Islet precursor cell (in vitro differentiated cells): ENCODE measurements around the gene KCNIP1.
A peak's percentile ranks its signal among the peaks of the same experiment; 100 is the strongest.

Experiments used
- DNase-seq: peaks from one replicate; pipeline ENCODE4 v3.0.0-alpha.2; 2018

The KCNIP1 gene

DNA sequence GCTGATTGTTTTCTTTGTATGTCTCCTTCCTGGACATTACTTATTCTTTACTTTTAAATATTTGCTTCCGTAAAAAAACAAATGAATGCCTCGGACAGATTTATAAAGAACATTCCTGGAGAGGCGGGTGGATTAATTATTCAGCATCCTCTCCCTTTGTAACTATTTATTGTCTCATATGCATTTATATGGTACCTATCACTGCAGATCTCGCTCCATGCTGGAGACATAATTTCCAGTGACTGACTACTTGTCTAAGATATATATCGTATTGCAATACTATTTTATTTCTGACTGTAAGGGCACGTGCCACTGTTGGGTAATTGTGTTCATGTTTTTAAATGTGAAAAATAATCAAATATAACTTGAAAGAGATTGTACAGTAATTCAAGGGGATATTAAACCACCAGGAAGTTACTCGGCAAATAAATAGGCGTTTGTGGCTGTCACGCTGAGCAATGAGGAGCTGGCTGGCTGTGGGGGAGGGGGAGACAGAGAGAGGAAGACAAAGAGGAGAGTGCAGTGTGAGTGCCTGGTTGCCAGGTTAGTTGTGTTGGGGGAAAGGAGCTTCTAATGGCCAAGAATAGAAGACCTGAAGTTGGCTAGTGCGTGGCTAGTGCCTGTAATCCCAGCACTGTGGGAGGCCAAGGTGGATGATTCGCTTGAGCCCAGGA lies 147.9 kb downstream of the KCNIP1 start:
- peak; percentile 46 for DNase-seq

DNA sequence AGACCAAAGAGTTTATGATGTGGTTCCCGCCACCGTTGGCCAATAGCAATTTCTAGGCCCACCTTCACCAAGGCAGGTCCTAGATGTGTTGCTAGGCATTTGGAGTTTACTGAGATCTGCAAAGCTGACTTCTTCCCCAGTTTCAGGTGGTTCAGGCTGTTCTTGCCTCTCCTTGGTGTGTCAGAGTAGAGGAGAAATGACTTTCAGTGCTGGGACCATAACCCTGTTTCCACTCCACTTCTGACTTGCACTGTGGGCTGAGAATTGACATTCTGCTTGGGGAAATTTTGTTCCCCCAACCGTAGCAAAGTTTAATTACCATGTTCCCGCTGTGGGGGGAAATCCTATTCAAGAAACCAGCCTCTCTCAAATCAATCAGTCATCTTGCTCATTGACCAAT lies 151.7 kb downstream of the KCNIP1 start:
- peak; percentile 21 for DNase-seq

DNA sequence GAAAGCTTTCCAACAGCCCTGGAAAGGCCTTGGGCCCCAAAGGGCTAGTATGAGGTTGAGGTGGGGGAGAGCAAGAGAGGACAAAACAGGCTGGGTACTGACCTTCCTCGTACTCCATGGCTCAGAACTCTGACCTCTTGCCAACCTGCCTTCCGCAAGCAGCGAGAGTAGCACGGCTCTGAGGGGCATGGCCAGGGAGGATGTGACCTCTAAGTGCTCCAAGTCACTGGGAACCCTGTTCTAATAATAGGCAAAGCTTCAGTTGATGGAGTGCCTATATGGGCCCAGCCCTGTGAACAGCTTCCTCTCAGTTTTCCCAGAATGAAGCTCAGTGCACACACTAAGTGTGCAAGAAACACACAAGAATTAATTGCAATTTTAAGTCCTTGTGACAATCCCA lies 152.1 kb downstream of the KCNIP1 start:
- no peak for DNase-seq

DNA sequence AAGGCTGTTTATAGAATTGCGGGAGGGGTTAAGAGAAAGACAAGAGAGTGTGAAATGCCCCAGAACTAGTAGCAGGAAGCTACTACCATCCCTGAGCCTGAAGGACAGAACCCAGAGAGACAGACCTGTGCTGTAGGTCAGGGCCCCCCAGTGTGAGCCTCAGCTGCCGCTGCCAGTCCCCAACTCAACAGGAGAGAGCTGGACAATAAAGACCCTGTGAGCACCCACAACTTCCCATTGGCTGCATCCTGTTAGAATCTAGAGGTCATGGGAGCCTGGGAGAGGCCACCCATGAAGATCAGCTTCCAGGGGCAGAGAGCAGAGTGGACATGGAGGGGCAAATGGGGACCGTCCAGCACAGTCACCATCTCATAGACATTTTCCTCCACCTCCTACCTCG lies 152.5 kb downstream of the KCNIP1 start:
- DNase-seq, result peak; percentile 38

DNA sequence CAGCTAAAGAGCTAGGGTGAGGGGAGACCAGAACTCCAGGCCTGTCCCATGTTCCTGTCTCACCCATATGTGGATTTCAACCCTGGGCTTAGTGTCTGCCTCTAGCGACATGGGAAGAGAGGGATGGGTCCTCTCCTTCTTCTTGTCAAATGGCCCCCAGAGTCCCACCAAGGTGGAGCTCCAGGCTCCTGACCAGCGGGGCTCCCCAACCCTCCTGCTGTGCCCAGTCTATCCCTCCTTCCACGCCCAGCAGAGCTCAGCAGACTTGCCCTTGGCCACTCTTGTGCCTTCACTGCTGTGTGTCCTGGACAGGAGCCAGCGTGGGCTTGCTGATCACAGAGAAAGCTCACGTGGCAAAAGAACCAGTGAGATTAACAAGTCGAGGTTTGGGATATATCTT lies 156.7 kb downstream of the KCNIP1 start:
- DNase-seq, result peak; percentile 47

DNA sequence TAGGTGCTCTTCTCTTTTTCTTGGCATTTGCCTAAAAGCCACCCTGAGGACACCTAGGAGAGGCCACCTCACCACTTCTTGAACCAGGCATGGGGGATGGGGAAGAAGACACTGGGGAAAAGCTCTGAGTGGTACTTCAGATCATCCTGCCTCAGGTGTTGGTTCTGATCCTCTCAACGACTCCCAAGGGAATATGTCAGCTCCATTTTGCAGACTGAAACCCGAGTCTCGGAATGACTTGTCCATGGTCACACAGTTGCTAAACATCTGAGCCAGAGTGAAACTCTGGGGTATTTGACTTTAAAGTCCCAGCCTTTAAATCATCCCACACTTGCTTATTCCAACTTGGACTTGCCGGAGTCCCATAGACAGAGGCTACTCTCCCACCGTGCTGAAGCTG lies 159.1 kb downstream of the KCNIP1 start:
- DNase-seq, result no peak

DNA sequence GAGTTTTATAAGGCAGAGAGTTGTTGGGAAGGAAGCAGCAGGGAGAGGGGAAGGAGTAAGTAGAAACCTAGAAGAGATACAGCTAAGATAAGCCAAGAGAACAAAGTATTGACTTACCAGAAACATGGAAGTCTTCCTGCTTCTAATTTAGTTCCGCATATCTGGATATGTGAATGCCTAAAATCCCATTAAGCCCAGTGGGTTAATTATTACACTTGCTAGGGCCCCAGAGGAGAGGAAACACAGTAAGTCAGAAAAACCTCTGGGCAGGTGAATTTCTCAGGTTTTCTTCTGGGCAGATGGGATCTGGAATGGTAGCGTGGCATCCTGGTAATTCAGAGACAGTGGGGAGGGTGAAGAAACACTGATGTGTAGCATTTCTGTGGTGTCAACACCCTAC lies 175.0 kb downstream of the KCNIP1 start:
- DNase-seq, result no peak

DNA sequence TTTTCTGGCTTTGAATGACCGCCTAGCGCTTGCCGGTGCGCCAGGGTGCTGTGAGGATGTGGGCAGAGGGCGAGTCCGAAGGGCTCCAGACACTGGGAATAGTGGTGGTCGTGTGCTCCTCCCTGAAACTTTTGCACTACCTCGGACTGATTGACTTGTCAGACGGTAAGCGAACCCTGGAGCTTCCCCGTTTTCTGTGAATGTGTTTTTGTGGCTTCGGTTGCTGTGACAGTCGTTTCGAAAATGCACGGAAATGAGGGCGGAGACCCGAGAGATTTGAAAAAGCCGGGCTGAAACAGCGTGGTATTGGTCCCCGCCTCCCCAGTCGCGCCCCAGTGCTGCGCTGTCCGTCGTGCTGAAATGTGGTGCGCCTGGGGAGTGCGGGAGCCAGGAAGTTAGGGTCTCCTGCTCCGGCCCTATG lies 177.2 kb downstream of the KCNIP1 start:
- peak; percentile 82 for DNase-seq

DNA sequence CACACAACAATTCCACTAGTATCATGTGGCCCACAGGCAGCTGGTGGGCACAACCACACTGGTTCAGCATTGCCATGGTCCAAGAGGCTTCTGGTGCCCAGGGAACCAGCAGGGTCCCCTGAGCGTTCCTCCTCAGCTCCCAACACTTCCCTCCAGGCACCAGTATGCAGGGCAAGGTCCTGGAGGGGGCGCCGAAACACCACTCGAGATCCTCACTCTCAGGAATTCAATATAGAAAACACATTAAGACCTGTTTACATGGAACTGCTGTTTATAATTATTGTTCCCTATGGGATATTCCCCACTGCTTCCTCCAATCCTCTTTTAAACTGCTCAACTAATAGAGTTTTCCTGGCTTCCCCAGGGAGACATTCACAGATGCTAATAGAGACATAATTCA lies 187.8 kb downstream of the KCNIP1 start:
- peak; percentile 59 for DNase-seq

DNA sequence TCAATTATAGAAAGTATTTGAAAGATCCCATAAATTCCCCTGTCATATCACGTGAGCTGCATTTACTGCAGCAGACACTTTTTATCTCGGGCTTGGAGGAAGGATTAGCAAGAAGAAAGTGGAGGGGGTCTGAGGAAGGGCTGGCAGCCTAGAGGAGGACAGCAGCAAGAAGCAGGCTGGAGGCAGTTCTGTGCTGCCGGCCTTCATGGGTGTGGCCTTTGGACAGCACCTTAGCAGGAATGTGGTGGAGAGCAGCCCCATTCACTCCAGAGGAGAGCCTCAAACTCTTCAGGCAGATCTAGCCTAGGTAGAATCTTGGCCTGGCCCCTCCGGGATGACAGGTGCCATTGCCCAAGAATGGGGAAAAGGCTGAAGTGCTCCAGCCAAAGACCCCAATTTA lies 189.9 kb downstream of the KCNIP1 start:
- peak; percentile 64 for DNase-seq

DNA sequence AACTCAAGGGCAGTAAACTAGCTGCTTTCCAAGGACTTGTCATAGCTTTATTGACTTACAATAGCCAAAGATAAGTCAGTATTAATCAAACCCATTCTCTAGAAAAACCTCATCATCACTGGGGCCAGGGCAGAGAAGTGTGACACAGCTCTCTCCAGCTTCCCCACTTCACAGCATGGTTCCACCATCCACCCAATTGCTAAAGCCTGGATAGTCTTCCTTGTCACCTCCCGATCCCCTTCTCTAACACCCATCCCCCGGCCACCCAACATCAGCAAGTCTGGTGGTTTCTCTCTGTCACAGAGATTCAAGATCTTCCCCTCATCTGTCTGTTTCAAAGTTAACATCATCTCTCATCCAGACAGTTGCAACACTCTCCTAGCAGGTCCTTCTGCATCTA lies 191.1 kb downstream of the KCNIP1 start:
- DNase-seq, result no peak

DNA sequence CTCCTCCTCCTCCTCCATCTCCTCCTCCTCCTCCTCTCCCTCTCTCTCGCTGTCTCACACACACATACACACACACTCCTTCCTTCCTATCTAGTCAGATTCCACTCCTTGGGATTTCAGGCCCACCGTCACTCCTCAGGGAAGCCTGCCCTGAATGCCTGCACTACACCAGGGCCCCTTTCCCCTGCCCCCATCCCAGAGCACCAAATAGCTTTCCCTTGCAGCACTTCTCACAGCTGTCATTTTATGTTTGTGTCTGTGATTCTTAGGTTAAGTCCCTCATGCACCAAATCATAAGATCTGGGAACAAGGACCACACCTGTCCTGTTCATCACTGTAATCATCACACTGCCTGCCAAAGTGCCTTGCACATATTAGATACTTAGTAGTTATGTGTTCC lies 193.2 kb downstream of the KCNIP1 start:
- no peak for DNase-seq

DNA sequence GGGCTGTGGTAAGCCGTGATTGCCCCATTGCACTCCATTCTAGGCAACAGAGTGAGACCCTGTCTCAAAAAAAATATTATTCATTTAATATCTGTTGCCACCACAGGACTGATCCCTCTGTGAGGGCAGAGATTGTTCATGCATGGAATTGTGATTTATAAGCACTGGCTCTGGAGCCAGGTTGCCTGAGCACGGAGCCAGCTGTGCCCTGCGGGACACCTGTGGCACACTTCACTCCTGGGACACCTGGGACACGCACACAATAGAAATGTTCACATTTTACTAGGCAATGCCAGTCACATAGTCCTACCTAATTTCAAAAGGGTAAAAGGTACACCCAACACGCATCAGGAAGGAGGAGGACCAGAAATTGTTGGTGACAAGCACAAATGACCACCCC lies 196.7 kb downstream of the KCNIP1 start:
- DNase-seq, result no peak

DNA sequence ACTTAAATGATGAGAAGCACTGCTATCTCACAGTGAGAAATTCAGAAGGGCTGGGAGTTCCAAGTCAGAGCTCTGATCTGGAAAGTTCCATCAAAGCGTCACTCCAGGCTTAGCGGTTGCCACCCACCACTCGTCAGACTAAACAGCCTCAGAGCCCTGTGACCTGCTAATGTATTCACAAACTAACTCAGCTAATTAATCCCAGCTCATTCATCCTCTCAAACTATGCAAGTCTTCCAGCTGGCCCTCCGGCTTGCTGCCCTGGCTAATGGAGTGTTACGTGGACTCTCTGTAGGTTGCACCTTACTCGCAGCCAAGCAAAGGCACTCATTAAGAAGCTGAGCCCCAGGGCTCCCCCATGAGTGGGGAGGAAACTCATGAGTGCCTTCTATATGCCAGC lies 197.5 kb downstream of the KCNIP1 start:
- no peak for DNase-seq

DNA sequence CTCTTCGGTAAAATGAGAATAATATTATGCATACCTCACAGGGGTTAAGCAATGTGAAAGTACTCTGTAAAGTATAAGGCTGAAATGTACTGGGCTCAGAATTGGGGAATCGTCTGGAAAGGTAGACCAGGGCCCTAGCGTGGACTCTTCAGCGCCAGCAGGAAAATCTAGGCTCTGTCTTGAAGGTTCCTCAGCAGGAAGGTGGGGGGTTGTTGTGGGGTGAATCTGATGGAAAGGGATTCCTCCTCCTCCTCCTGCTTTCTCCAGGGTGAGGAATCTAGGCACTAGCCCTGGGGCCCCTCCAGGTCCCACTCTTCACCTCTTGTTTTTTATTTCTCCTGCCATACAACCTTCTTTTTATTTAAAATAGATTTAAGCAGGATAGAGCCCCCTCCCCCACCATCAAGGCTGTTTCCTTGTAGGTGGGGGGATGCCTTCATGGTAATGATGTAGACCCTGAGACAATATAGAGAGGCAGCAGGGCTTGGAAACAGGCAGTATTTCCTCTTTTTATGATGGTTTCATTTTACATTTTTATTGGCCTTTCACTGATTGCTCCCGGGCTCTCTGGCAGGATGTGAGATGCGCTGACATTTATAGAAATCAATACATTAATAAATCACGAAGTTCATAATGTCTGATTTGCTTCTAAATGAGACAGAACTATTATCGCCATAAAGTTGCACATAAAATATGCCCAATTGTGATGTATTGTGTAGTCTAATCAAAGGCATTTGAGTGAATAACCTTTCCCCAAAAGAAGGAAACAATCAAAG lies 200.8 kb downstream of the KCNIP1 start:
- DNase-seq, result no peak

DNA sequence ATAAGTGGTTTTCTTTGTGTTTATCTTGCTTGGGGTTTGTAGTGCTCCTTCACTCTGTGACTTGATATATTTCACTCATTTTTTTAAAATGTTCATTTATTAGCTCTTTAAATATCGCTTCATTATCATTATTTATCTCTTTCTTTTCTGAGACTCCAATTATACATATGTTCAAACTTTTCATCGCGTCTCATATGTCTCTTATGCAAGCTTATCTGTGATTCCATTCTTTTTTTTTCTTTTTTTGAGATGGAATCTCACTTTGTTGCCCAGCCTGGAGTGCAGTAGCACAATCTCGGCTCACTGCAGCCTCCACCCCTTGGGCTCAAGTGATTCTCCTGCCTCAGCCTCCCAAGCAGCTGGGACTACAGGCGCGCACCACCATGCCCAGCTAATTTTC lies 205.8 kb downstream of the KCNIP1 start:
- DNase-seq, result no peak

DNA sequence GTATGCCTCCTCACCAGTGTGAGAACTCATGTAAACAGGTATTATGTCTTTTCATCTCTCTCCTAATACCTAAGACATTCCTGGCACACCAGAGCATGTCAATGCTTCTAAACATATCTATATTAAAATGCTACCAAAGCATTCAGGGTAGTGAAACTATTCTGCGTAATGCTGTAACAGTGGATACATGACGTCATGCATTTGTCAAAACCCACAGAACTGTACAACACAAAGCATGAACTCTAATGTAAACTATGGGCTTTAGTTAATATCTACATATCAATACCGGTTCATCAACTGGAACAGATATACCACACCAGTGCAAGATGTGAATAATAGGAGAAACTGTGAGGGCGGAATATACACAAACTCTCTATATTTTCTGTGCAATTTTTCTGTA lies 207.5 kb downstream of the KCNIP1 start:
- no peak for DNase-seq

DNA sequence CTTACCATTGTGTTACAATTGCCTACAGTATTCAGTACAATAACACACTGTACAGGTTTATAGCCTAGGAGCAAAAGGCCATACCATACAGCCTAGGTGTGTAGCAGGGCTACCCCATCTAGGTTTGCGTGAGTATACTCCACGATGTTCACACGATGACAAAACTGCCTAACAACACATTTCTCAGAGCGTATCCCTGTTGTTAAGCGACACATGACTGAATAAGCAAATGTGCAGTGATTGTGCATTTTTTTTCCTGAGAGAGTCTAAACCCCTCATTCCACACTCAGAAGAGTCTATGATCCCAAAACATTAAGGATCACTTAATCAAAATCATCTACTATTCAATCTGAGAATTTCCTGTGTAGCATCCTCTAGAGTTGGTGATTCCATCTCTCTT lies 211.3 kb downstream of the KCNIP1 start:
- no peak for DNase-seq

DNA sequence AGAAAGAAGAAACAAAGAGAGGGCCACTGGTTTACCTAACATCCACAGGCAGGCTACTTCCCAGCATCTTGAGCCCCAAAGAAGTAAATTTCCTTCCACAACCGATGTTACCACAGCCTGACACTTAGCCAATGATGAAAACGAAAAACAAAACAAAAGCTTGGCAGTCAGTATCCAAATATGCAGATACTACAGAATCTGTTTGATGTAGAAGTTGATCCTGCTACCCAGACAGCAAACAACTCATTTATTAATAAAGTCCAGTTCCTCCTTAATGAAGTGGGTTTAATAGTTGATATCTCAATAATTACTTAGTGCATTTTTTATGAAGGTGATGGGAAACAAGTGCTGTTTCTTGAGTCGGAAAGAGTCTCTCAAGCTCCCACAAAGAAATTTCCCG lies 212.6 kb downstream of the KCNIP1 start:
- no peak for DNase-seq

DNA sequence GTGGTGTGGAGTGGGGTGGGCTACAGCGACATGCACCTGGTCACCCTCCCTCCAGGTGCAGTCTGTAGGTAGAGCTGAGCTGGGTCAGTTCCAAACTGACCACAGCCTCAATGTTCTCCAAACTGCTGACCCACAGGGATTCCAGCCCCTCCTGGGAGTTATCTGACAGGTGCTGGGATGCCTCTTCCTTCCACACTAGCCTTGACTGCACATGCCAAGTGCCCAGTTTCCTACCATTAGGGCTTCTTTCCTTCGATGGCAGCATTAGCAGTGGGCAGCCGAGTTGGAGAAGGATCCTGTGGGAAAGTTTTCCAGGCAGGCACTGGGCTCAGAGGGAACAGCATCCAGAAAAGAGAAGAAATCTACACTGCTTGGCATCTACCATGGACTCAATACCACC lies 215.7 kb downstream of the KCNIP1 start:
- peak; percentile 22 for DNase-seq

DNA sequence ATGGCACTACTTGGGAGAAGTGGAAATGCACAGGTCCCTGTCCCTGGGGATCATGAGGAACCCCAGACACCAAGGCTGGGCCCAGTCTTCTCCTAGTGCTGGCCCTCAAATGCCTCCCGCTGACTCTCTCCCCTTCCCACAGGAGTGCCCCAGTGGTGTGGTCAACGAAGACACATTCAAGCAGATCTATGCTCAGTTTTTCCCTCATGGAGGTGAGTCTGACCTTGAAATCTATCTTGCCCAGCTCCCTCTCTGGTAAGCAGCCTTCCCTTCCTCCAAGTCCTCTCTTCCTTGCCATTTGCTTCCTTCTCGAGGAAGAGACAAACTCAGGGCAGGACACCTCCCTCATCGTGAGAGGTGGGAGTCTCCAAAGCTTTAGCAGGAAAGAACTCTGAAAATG lies 216.4 kb downstream of the KCNIP1 start:
- DNase-seq, result peak; percentile 34

DNA sequence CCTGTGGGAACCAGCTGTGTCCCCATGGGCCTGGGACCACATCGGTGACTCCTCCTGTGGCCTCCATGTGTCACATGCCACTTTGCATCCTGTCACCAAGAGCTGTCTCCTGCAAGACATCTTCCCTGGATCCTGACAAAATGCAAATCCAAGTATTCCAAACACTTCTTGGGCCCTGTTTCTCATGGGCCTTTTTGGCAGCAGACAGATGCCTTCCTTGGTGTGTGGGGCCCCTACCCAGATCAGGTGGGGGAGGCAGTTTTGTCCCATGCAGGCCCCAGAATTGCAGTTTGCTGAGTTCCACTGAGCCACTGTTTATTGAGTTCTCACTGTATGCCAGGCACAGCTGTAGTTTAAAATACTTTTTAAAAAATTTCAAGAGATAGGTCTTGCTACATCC lies 217.2 kb downstream of the KCNIP1 start:
- DNase-seq, result peak; percentile 43

DNA sequence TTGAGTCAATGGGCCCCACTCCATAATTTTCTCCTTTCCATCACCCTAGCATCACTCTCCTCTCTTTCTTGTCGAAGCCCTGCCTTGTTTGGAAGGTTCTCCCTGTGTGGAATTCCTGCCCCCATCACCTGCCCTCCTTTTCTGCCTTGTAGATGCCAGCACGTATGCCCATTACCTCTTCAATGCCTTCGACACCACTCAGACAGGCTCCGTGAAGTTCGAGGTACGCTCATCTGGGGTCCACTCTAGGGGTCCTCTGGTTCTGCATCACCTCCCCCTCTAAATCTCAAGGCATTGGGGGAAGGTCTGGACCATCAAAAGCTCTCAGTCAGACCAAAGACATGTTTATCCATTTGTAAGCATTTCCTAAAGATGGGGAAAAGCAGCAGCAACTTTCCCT lies 217.9 kb downstream of the KCNIP1 start:
- peak; percentile 15 for DNase-seq

DNA sequence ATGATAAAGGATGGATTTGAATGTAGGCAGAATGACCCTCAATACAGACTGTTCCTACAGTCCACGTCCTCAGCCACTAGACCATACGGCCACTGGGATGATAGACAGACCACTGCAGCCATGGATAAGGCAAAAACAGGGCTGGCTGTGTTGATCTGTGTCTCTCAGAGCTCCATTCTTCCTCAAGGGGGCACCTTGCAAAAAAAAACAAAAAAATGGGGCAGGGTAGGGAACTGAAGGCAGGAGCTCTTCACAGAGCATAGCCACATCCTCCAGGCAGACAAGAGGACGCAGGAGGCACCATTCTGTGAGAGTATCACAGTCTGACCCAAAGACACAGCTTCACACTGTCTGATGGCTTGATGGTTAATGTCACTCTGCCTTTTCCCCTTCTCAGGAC lies 218.5 kb downstream of the KCNIP1 start:
- DNase-seq, result peak; percentile 37

DNA sequence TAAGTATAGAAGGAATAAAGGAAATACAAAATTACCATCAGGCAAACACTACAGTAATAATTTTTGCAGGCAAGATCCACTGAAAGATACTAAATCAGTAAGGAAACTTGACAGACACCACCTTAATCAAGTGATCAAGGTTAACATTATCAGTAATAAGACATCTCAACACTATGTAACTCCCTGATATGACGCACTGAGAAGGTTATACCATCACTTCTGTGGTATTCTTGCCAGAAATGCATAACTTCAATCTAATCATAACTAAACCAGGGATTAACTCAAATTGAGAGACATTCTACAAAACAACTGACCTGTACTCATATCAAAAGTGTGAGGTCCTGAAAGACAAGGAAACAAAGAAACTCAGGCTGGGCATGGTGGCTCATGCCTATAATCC lies 227.2 kb downstream of the KCNIP1 start:
- DNase-seq, result no peak
